Type B pancreatic cell (in vitro differentiated cells): ENCODE results near the gene CDT1. TPM values are rescaled to one million over a fixed set of nuclear protein-coding genes. Genes with fewer than 3 reads are reported as not detected.

Experiments used
- DNase-seq: peaks from one replicate; pipeline ENCODE4 v3.0.0; 2021; ENCODE audit warnings: mixed read lengths; ENCODE audit not compliant: unreplicated experiment; ENCODE audit errors: extremely low spot score
- H3K27ac Mint-ChIP-seq: 2 replicates; pipeline ENCODE4 v1.8.0; 2021; ENCODE audit warnings: mild to moderate bottlenecking, mixed read lengths
- H3K27me3 Mint-ChIP-seq: 2 replicates; pipeline ENCODE4 v1.8.0; 2021; ENCODE audit warnings: mixed read lengths
- H3K36me3 Mint-ChIP-seq: 2 replicates; pipeline ENCODE4 v1.8.0; 2021; ENCODE audit warnings: mixed read lengths
- H3K4me1 Mint-ChIP-seq: one replicate; pipeline ENCODE4 v1.8.0; 2021; ENCODE audit warnings: mixed read lengths; ENCODE audit not compliant: unreplicated experiment
- H3K4me3 Mint-ChIP-seq: 2 replicates; pipeline ENCODE4 v1.8.0; 2021; ENCODE audit warnings: mild to moderate bottlenecking, mixed read lengths
- H3K9me3 Mint-ChIP-seq: 2 replicates; pipeline ENCODE4 v1.8.0; 2021; ENCODE audit warnings: mixed read lengths
- CTCF ChIP-seq: fragments of 200-600 bp; sonication (generic); conservative IDR thresholded peaks from 2 replicates; pipeline ENCODE4 v1.5.0; 2021; ENCODE audit warnings: antibody characterized with exemption, mild to moderate bottlenecking
- total RNA-seq: library from RNA; stranded (reverse); gene quantifications from 2 replicates; pipeline ENCODE4 v1.2.1, GENCODE V29; 2021; ENCODE audit warnings: low replicate concordance

The CDT1 gene
- total RNA-seq, 1 donor from 2014 or later, result 36.8 TPM

GRCh38 chr16:88846088-88846487 is 42.5 kb downstream of the CDT1 start:
- Mint-ChIP-seq H3K9me3 (no peaks in the 10 kb centered on the region), H3K4me1 (no peaks in the 10 kb centered on the region), H3K27me3 (no peaks in the 10 kb centered on the region), H3K36me3 (no peaks in the 10 kb centered on the region), H3K27ac (no peak overlapping the region), H3K4me3 (no peak overlapping the region)
- no peak for TF ChIP-seq CTCF
- DNase-seq, result no peak

GRCh38 chr16:88847654-88848053 is 44.1 kb downstream of the CDT1 start:
- no peak for TF ChIP-seq CTCF
- H3K36me3 Mint-ChIP-seq, result no peaks in the 10 kb centered on the region
- no peak overlapping the region for H3K27ac Mint-ChIP-seq
- H3K4me1 Mint-ChIP-seq, result peaks cover 4% of the 10 kb centered on the region
- H3K27me3 Mint-ChIP-seq, result no peaks in the 10 kb centered on the region
- no peaks in the 10 kb centered on the region for H3K9me3 Mint-ChIP-seq
- DNase-seq, result no peak
- H3K4me3 Mint-ChIP-seq, result no peak overlapping the region

GRCh38 chr16:88848557-88848956 is 45.0 kb downstream of the CDT1 start:
- Mint-ChIP-seq H3K4me1 (peaks cover 4% of the 10 kb centered on the region), H3K4me3 (no peak overlapping the region), H3K9me3 (no peaks in the 10 kb centered on the region), H3K27me3 (no peaks in the 10 kb centered on the region), H3K36me3 (no peaks in the 10 kb centered on the region), H3K27ac (no peak overlapping the region)
- no peak for TF ChIP-seq CTCF
- no peak for DNase-seq

- H3K27me3 Mint-ChIP-seq, result no peaks in the 10 kb centered on the region
- H3K4me3 Mint-ChIP-seq, result no peak overlapping the region
- no peaks in the 10 kb centered on the region for H3K36me3 Mint-ChIP-seq
- no peaks in the 10 kb centered on the region for H3K9me3 Mint-ChIP-seq
- no peak overlapping the region for H3K27ac Mint-ChIP-seq
- TF ChIP-seq CTCF, result no peak
- no peak for DNase-seq
- H3K4me1 Mint-ChIP-seq, result peaks cover 4% of the 10 kb centered on the region
Observed at GRCh38 chr16:88850531-88851199, 47.1 kb downstream of the CDT1 start.

- no peak overlapping the region for H3K4me3 Mint-ChIP-seq
- H3K36me3 Mint-ChIP-seq, result no peaks in the 10 kb centered on the region
- DNase-seq, result no peak
- no peaks in the 10 kb centered on the region for H3K27me3 Mint-ChIP-seq
- H3K4me1 Mint-ChIP-seq, result peaks cover 4% of the 10 kb centered on the region
- TF ChIP-seq CTCF, result no peak
- H3K9me3 Mint-ChIP-seq, result no peaks in the 10 kb centered on the region
- no peak overlapping the region for H3K27ac Mint-ChIP-seq
Observed at GRCh38 chr16:88851616-88852015, 48.0 kb downstream of the CDT1 start.
